Measurements from ENCODE around the gene ZFPL1. TPM values are rescaled to one million over a fixed set of nuclear protein-coding genes. Genes with fewer than 3 reads are reported as not detected.

Gene ZFPL1
- total and polyA plus RNA-seq, 4 donors = 34.5 to 45.8 (median 35.2) TPM

GRCh38 chr11:65135633-65136145 lies 51.7 kb downstream of the ZFPL1 start:
- peaks cover 6 to 24% (median 21%) of the 10 kb centered on the region in 4 donors for H3K36me3 ChIP-seq (ENCODE audit: control insufficient read depth in 4 of 4, insufficient read depth in 4 of 4, low read length in 4 of 4)
- WGBS, 2 donors = 60 to 61% methylated on average over 11 of the region's 11 CpGs
- ATAC-seq (ENCODE audit: insufficient read depth, low FRiP score) (no peak), DNase-seq (no peak)
- H3K4me1 ChIP-seq (ENCODE audit: control insufficient read depth in 5 of 5, insufficient read depth in 5 of 5, low read length in 5 of 5) = peaks cover 0 to 20% (median 12%) of the 10 kb centered on the region in 5 donors
- H3K27ac ChIP-seq (ENCODE audit: low read depth in 1 of 2, low read length in 1 of 2) = peak overlapping the region; percentile 96 to 98
- peak overlapping the region; percentile 24 for H3K4me3 ChIP-seq
- no peaks in the 10 kb centered on the region for H3K27me3 ChIP-seq (ENCODE audit: control insufficient read depth in 3 of 3, insufficient read depth in 3 of 3, low read length in 2 of 3)
- H3K9ac ChIP-seq (ENCODE audit: insufficient read depth in 1 of 2, low read length in 2 of 2) = peak overlapping the region; percentile 92 to 96
- no peaks in the 10 kb centered on the region for H3K9me3 ChIP-seq (ENCODE audit: control insufficient read depth in 4 of 4, insufficient read depth in 3 of 4, low read length in 3 of 4)
- no peak for TF ChIP-seq CTCF (IDR thresholded peaks at IDR 0.05; ENCODE audit: control extremely low read depth, extremely low read depth)

- Histone ChIP-seq H3K27me3 (ENCODE audit: control insufficient read depth in 3 of 3, insufficient read depth in 3 of 3, low read length in 2 of 3) (no peaks in the 10 kb centered on the region), H3K4me3 (no peak overlapping the region), H3K4me1 (ENCODE audit: control insufficient read depth in 5 of 5, insufficient read depth in 5 of 5, low read length in 5 of 5) (peaks cover 0 to 20% (median 12%) of the 10 kb centered on the region in 5 donors), H3K27ac (ENCODE audit: low read depth in 1 of 2, low read length in 1 of 2) (no peak overlapping the region), H3K9ac (ENCODE audit: insufficient read depth in 1 of 2, low read length in 2 of 2) (no peak overlapping the region), H3K36me3 (ENCODE audit: control insufficient read depth in 4 of 4, insufficient read depth in 4 of 4, low read length in 4 of 4) (peaks cover 6 to 15% (median 13%) of the 10 kb centered on the region in 4 donors), H3K9me3 (ENCODE audit: control insufficient read depth in 4 of 4, insufficient read depth in 3 of 4, low read length in 3 of 4) (no peaks in the 10 kb centered on the region)
- ATAC-seq (ENCODE audit: insufficient read depth, low FRiP score) (no peak), DNase-seq (no peak)
- no peak for TF ChIP-seq CTCF (IDR thresholded peaks at IDR 0.05; ENCODE audit: control extremely low read depth, extremely low read depth)
- WGBS, 2 donors = 91 to 93% methylated on average over 15 of the region's 15 CpGs
Observed at GRCh38 chr11:65136515-65137096, 52.6 kb downstream of the ZFPL1 start.

Small RNAs within 50 kb of the gene (small RNA-seq; reads per million reads assigned to genes)
- not detected for gene SNX15 (ENCODE audit: low replicate concordance)

Other genes with a start within 250 kb of the ZFPL1 start
- gene CDC42BPG, start 239.6 kb upstream of the ZFPL1 start, total RNA-seq = 10 to 100 TPM; 11.2 to 23.5 TPM
- gene CDC42BPG, start 239.6 kb upstream of the ZFPL1 start, polyA plus RNA-seq = 1 to 10 TPM; 7.1 to 10.0 TPM
- gene EHD1, start 205.6 kb upstream of the ZFPL1 start, total RNA-seq = 100 to 1,000 TPM in 1 of 2 donors, 10 to 100 TPM in 1; 71.2 to 139 TPM
- 100 to 1,000 TPM in 1 of 2 donors, 10 to 100 TPM in 1; 42.1 to 144 TPM for gene EHD1, start 205.6 kb upstream of the ZFPL1 start, polyA plus RNA-seq
- gene ATG2A, start 167.0 kb upstream of the ZFPL1 start, total RNA-seq = 10 to 100 TPM; 17.4 to 32.5 TPM
- gene ATG2A, start 167.0 kb upstream of the ZFPL1 start, polyA plus RNA-seq = 10 to 100 TPM; 19.1 to 22.9 TPM
- 10 to 100 TPM in 1 of 2 donors, 1 to 10 TPM in 1; 9.8 to 27.8 TPM for gene PPP2R5B, start 159.5 kb upstream of the ZFPL1 start, total RNA-seq
- 10 to 100 TPM; 14.4 to 20.2 TPM for gene PPP2R5B, start 159.5 kb upstream of the ZFPL1 start, polyA plus RNA-seq
- gene GPHA2, start 148.3 kb upstream of the ZFPL1 start, total RNA-seq = not detected
- gene GPHA2, start 148.3 kb upstream of the ZFPL1 start, polyA plus RNA-seq = under 1 TPM in 1 of 2 donors, not detected in 1; 0.19 TPM
- under 1 TPM in 1 of 2 donors, not detected in 1; 0.55 TPM for gene MAJIN, start 112.1 kb upstream of the ZFPL1 start, total RNA-seq
- under 1 TPM; 0.24 to 0.39 TPM for gene MAJIN, start 112.1 kb upstream of the ZFPL1 start, polyA plus RNA-seq
- gene BATF2, start 87.3 kb upstream of the ZFPL1 start, total RNA-seq = 1 to 10 TPM; 2.9 to 6.3 TPM
- 1 to 10 TPM; 3.7 to 7.4 TPM for gene BATF2, start 87.3 kb upstream of the ZFPL1 start, polyA plus RNA-seq
- gene ARL2, start 70.1 kb upstream of the ZFPL1 start, total RNA-seq = 10 to 100 TPM; 37.4 to 95.4 TPM
- gene ARL2, start 70.1 kb upstream of the ZFPL1 start, polyA plus RNA-seq = 100 to 1,000 TPM in 1 of 2 donors, 10 to 100 TPM in 1; 92.5 to 127 TPM
- gene SNX15, start 56.8 kb upstream of the ZFPL1 start, total RNA-seq = 10 to 100 TPM; 16.2 to 28.4 TPM
- 10 to 100 TPM; 18.4 to 19.4 TPM for gene SNX15, start 56.8 kb upstream of the ZFPL1 start, polyA plus RNA-seq
- 10 to 100 TPM in 1 of 2 donors, 1 to 10 TPM in 1; 5.1 to 17.6 TPM for gene SAC3D1, start 43.0 kb upstream of the ZFPL1 start, total RNA-seq
- gene SAC3D1, start 43.0 kb upstream of the ZFPL1 start, polyA plus RNA-seq = 10 to 100 TPM; 12.7 to 15.9 TPM
- gene NAALADL1, start 25.7 kb upstream of the ZFPL1 start, total RNA-seq = 10 to 100 TPM; 12.4 to 22.0 TPM
- 10 to 100 TPM in 1 of 2 donors, 1 to 10 TPM in 1; 7.4 to 14.0 TPM for gene NAALADL1, start 25.7 kb upstream of the ZFPL1 start, polyA plus RNA-seq
- gene CDCA5, start 182 bp upstream of the ZFPL1 start, total RNA-seq = 1 to 10 TPM; 2.2 to 2.7 TPM
- gene CDCA5, start 182 bp upstream of the ZFPL1 start, polyA plus RNA-seq = 1 to 10 TPM; 1.8 to 2.1 TPM
- gene VPS51, start 12.0 kb downstream of the ZFPL1 start, total RNA-seq = 100 to 1,000 TPM; 128 to 164 TPM
- 100 to 1,000 TPM in 1 of 2 donors, 10 to 100 TPM in 1; 69.6 to 120 TPM for gene VPS51, start 12.0 kb downstream of the ZFPL1 start, polyA plus RNA-seq
- 10 to 100 TPM; 41.0 to 68.4 TPM for gene TM7SF2, start 27.6 kb downstream of the ZFPL1 start, total RNA-seq
- gene TM7SF2, start 27.6 kb downstream of the ZFPL1 start, polyA plus RNA-seq = 10 to 100 TPM; 30.3 to 82.7 TPM
- gene ZNHIT2, start 33.5 kb downstream of the ZFPL1 start, total RNA-seq = 10 to 100 TPM in 1 of 2 donors, 1 to 10 TPM in 1; 6.3 to 19.6 TPM
- 10 to 100 TPM; 19.3 to 23.7 TPM for gene ZNHIT2, start 33.5 kb downstream of the ZFPL1 start, polyA plus RNA-seq
- 100 to 1,000 TPM; 334 to 904 TPM for gene FAU, start 37.9 kb downstream of the ZFPL1 start, total RNA-seq
- 1,000 to 10,000 TPM; 1,051 to 1,580 TPM for gene FAU, start 37.9 kb downstream of the ZFPL1 start, polyA plus RNA-seq
- gene MRPL49, start 38.1 kb downstream of the ZFPL1 start, total RNA-seq = 10 to 100 TPM; 35.6 to 44.3 TPM
- 10 to 100 TPM; 26.3 to 57.2 TPM for gene MRPL49, start 38.1 kb downstream of the ZFPL1 start, polyA plus RNA-seq
- gene SYVN1, start 50.3 kb downstream of the ZFPL1 start, total RNA-seq = 10 to 100 TPM; 38.8 to 80.7 TPM
- gene SYVN1, start 50.3 kb downstream of the ZFPL1 start, polyA plus RNA-seq = 10 to 100 TPM; 31.6 to 36.5 TPM
- not detected for gene SPDYC, start 86.0 kb downstream of the ZFPL1 start, total RNA-seq
- not detected for gene SPDYC, start 86.0 kb downstream of the ZFPL1 start, polyA plus RNA-seq
- gene CAPN1, start 97.7 kb downstream of the ZFPL1 start, total RNA-seq = 100 to 1,000 TPM; 106 to 265 TPM
- gene CAPN1, start 97.7 kb downstream of the ZFPL1 start, polyA plus RNA-seq = 100 to 1,000 TPM; 128 to 144 TPM
- gene POLA2, start 177.7 kb downstream of the ZFPL1 start, total RNA-seq = 10 to 100 TPM in 1 of 2 donors, 1 to 10 TPM in 1; 9.7 to 14.2 TPM
- gene POLA2, start 177.7 kb downstream of the ZFPL1 start, polyA plus RNA-seq = 1 to 10 TPM; 4.5 to 9.2 TPM
- 10 to 100 TPM in 1 of 2 donors, 1 to 10 TPM in 1; 9.2 to 28.9 TPM for gene CDC42EP2, start 230.6 kb downstream of the ZFPL1 start, total RNA-seq
- gene CDC42EP2, start 230.6 kb downstream of the ZFPL1 start, polyA plus RNA-seq = 10 to 100 TPM; 23.4 to 35.0 TPM
- 10 to 100 TPM; 44.6 to 53.2 TPM for gene DPF2, start 249.6 kb downstream of the ZFPL1 start, total RNA-seq
- gene DPF2, start 249.6 kb downstream of the ZFPL1 start, polyA plus RNA-seq = 10 to 100 TPM; 21.5 to 25.0 TPM

Data from lung (tissue), 13 donors.